HEK293 (cell line): Measurements from ENCODE around the gene DOCK4.

Experiments
- CTCF ChIA-PET: fragments of 350-600 bp; formaldehyde crosslinking; extraction: SDS; loops from one replicate; lab custom pipeline; 2021; ENCODE audit warnings: antibody characterized with exemption; lab: Yijun Ruan, JAX
- POLR2A ChIA-PET: fragments of 300-600 bp; formaldehyde crosslinking; extraction: SDS; loops from one replicate; lab custom pipeline; 2020; ENCODE audit warnings: antibody characterized with exemption, inconsistent platforms; lab: Yijun Ruan, JAX
- H3K27ac ChIP-seq: fragments of 200-500 bp; sonication (Bioruptor generic); 2 replicates; pipeline ENCODE4 v1.5.1; 2014; ENCODE audit warnings: low read depth, low read length, control low read depth, inconsistent platforms; ENCODE audit errors: extremely low read depth
- H3K36me3 ChIP-seq, 2 experiments: fragments of 200-500 bp in 1 of 2; sonication (Bioruptor generic) in 1 of 2; 1 replicate in 1 of 2; 2 replicates in 1 of 2; pipeline ENCODE4 v1.5.1; 2014 to 2017; ENCODE audit warnings: inconsistent platforms in 2 of 2, low read length in 2 of 2; ENCODE audit not compliant: control insufficient read depth in 2 of 2, insufficient read depth in 1 of 2
- H3K4me1 ChIP-seq: fragments of 200-500 bp; sonication (Bioruptor generic); 2 replicates; pipeline ENCODE4 v1.5.1; 2014; ENCODE audit warnings: mild to moderate bottlenecking, low read length, inconsistent platforms; ENCODE audit not compliant: control insufficient read depth, insufficient read depth
- H3K4me3 ChIP-seq: 2 replicates; pipeline ENCODE4 v1.5.1; 2011; ENCODE audit warnings: low read depth, mild to moderate bottlenecking, control low read depth, low read length, moderate library complexity
- H3K9me3 ChIP-seq: fragments of 200-500 bp; sonication (Bioruptor generic); 2 replicates; pipeline ENCODE4 v1.5.1; 2014; ENCODE audit warnings: low read depth, low read length, inconsistent platforms; ENCODE audit not compliant: control insufficient read depth, insufficient read depth
- BCL11B ChIP-seq: fragments of 450-650 bp; formaldehyde crosslinking; IDR thresholded peaks from 2 replicates; pipeline ENCODE4 v1.5.1; 2016; ENCODE audit warnings: low read depth, missing biosample characterization, missing genetic modification characterization
- CTCF ChIP-seq: fragments of 450-650 bp; formaldehyde crosslinking; IDR thresholded peaks from 2 replicates; pipeline ENCODE4 v1.5.1; 2016; ENCODE audit warnings: missing biosample characterization, missing genetic modification characterization
- KLF10 ChIP-seq: fragments of 450-650 bp; IDR thresholded peaks from 2 replicates; pipeline ENCODE4 v1.5.1; 2018; ENCODE audit warnings: missing biosample characterization, mild to moderate bottlenecking, missing genetic modification characterization
- KLF17 ChIP-seq: fragments of 450-650 bp; formaldehyde crosslinking; IDR thresholded peaks from 2 replicates; pipeline ENCODE4 v1.5.1; 2016; ENCODE audit warnings: missing biosample characterization, missing genetic modification characterization
- PATZ1 ChIP-seq: fragments of 450-650 bp; formaldehyde crosslinking; IDR thresholded peaks from 2 replicates; pipeline ENCODE4 v1.5.1; 2016; ENCODE audit warnings: missing biosample characterization, missing genetic modification characterization
- SCRT2 ChIP-seq: fragments of 450-650 bp; formaldehyde crosslinking; IDR thresholded peaks from 2 replicates; pipeline ENCODE4 v1.5.1; 2016; ENCODE audit warnings: missing biosample characterization, missing genetic modification characterization
- TCF7L2 ChIP-seq: IDR thresholded peaks from 2 replicates; pipeline ENCODE4 v1.6.1; 2011; ENCODE audit warnings: low read depth, mild to moderate bottlenecking, inconsistent platforms, low read length, moderate library complexity, borderline replicate concordance
- TRIM28 ChIP-seq: IDR thresholded peaks from 2 replicates; pipeline ENCODE4 v1.6.1; 2011; ENCODE audit warnings: low read length, control low read depth, borderline replicate concordance
- ZBTB10 ChIP-seq: fragments of 450-650 bp; formaldehyde crosslinking; IDR thresholded peaks from 2 replicates; pipeline ENCODE4 v1.5.1; 2016; ENCODE audit warnings: missing biosample characterization, missing genetic modification characterization
- ZNF121 ChIP-seq: fragments of 450-650 bp; formaldehyde crosslinking; IDR thresholded peaks from 2 replicates; pipeline ENCODE4 v1.5.1; 2016; ENCODE audit warnings: missing biosample characterization, missing genetic modification characterization
- ZNF157 ChIP-seq: fragments of 450-650 bp; formaldehyde crosslinking; IDR thresholded peaks from 2 replicates; pipeline ENCODE4 v1.5.1; 2016; ENCODE audit warnings: missing biosample characterization, missing genetic modification characterization
- ZNF202 ChIP-seq: fragments of 450-650 bp; formaldehyde crosslinking; IDR thresholded peaks from 2 replicates; pipeline ENCODE4 v1.5.1; 2016; ENCODE audit warnings: missing biosample characterization, missing genetic modification characterization, borderline replicate concordance
- ZNF211 ChIP-seq: fragments of 450-650 bp; formaldehyde crosslinking; IDR thresholded peaks from 2 replicates; pipeline ENCODE4 v1.5.1; 2016; ENCODE audit warnings: low read depth, missing biosample characterization, missing genetic modification characterization
- ZNF366 ChIP-seq: fragments of 450-650 bp; formaldehyde crosslinking; conservative IDR thresholded peaks from 2 replicates; pipeline ENCODE4 v1.5.1; 2016; ENCODE audit warnings: missing biosample characterization, missing genetic modification characterization
- ZNF394 ChIP-seq: fragments of 450-650 bp; formaldehyde crosslinking; IDR thresholded peaks from 2 replicates; pipeline ENCODE4 v1.5.1; 2016; ENCODE audit warnings: missing biosample characterization, missing genetic modification characterization, mild to moderate bottlenecking, moderate library complexity, borderline replicate concordance
- ZNF426 ChIP-seq: fragments of 450-650 bp; formaldehyde crosslinking; IDR thresholded peaks from 2 replicates; pipeline ENCODE4 v1.5.1; 2017; ENCODE audit warnings: missing biosample characterization, missing genetic modification characterization, mild to moderate bottlenecking, inconsistent platforms, moderate library complexity
- ZNF488 ChIP-seq: fragments of 450-650 bp; formaldehyde crosslinking; IDR thresholded peaks from 2 replicates; pipeline ENCODE4 v1.5.1; 2016; ENCODE audit warnings: missing biosample characterization, missing genetic modification characterization
- ZNF555 ChIP-seq: fragments of 450-650 bp; formaldehyde crosslinking; conservative IDR thresholded peaks from 2 replicates; pipeline ENCODE4 v1.5.1; 2017; ENCODE audit warnings: missing biosample characterization, mild to moderate bottlenecking, missing genetic modification characterization, inconsistent platforms
- ZNF585B ChIP-seq: fragments of 450-650 bp; formaldehyde crosslinking; IDR thresholded peaks from 2 replicates; pipeline ENCODE4 v1.5.1; 2016; ENCODE audit warnings: missing biosample characterization, missing genetic modification characterization
- ZNF621 ChIP-seq: fragments of 450-650 bp; formaldehyde crosslinking; IDR thresholded peaks from 2 replicates; pipeline ENCODE4 v1.5.1; 2017; ENCODE audit warnings: missing biosample characterization, missing genetic modification characterization
- ZNF639 ChIP-seq: fragments of 450-650 bp; formaldehyde crosslinking; IDR thresholded peaks from 2 replicates; pipeline ENCODE4 v1.5.1; 2016; ENCODE audit warnings: missing biosample characterization, missing genetic modification characterization
- ZNF692 ChIP-seq: fragments of 450-650 bp; formaldehyde crosslinking; IDR thresholded peaks from 2 replicates; pipeline ENCODE4 v1.5.1; 2016; ENCODE audit warnings: missing biosample characterization, missing genetic modification characterization
- ZNF76 ChIP-seq: fragments of 450-650 bp; formaldehyde crosslinking; IDR thresholded peaks from 2 replicates; pipeline ENCODE4; 2016; ENCODE audit warnings: low read depth, missing biosample characterization, missing genetic modification characterization, borderline replicate concordance
- ZSCAN23 ChIP-seq: fragments of 450-650 bp; formaldehyde crosslinking; IDR thresholded peaks from 2 replicates; pipeline ENCODE4 v1.5.1; 2016; ENCODE audit warnings: missing biosample characterization, missing genetic modification characterization
- ZSCAN30 ChIP-seq: fragments of 450-650 bp; IDR thresholded peaks from 2 replicates; pipeline ENCODE4 v1.5.1; 2018; ENCODE audit warnings: missing biosample characterization, mild to moderate bottlenecking, missing genetic modification characterization, moderate library complexity

Gene DOCK4

GRCh38 chr7:111827863-111828504 lies 378.2 kb downstream of the DOCK4 start (continued):
- TF ChIP-seq ZBTB10 (tag by site-specific recombination) (no peak), SCRT2 (tag by site-specific recombination) (no peak), ZNF157 (tag by site-specific recombination) (no peak), ZNF585B (tag by site-specific recombination) (no peak), TCF7L2 (no peak), ZSCAN30 (tag by site-specific recombination) (no peak), ZNF639 (no peak), BCL11B (tag by site-specific recombination) (no peak), KLF17 (tag by site-specific recombination) (no peak), ZNF621 (tag by site-specific recombination) (no peak), ZNF426 (tag by site-specific recombination) (no peak)
- TF ChIP-seq, all 188 proteins: peak for 0

GRCh38 chr7:111825046-111825445 lies 381.2 kb downstream of the DOCK4 start:
- H3K9me3 ChIP-seq, result no peaks in the 10 kb centered on the region
- no peaks in the 10 kb centered on the region for H3K4me1 ChIP-seq
- H3K4me3 ChIP-seq, result no peak overlapping the region
- H3K36me3 ChIP-seq, result no peaks in the 10 kb centered on the region
- TF ChIP-seq ZNF394, result no peak
- TF ChIP-seq ZNF488 (tag by site-specific recombination), result no peak
- TF ChIP-seq PATZ1, result no peak
- no peak for TF ChIP-seq ZNF366 (tag by site-specific recombination)
- TF ChIP-seq ZNF121 (tag by site-specific recombination), result no peak
- TF ChIP-seq TRIM28, result no peak
- no peak for TF ChIP-seq ZNF202 (tag by site-specific recombination)
- no peak for TF ChIP-seq ZNF211
- no peak for TF ChIP-seq ZNF555 (tag by site-specific recombination)
- no peak for TF ChIP-seq CTCF (tag by site-specific recombination)
- no peak for TF ChIP-seq KLF10 (tag by site-specific recombination)
- no peak for TF ChIP-seq ZSCAN23 (tag by site-specific recombination)
- no peak for TF ChIP-seq ZNF76
- TF ChIP-seq ZNF692 (tag by site-specific recombination), result no peak
- ChIA-PET CTCF (no interaction called here), POLR2A (no interaction called here)
- H3K27ac ChIP-seq, result no peak overlapping the region
